ENCODE data around the gene TLE5.

The TLE5 gene

GRCh38 chr19:3008994-3009393 is 53.3 kb downstream of the TLE5 start:
- TF ChIP-seq CTCF (IDR thresholded peaks at IDR 0.05) (no peak), ZFX (IDR thresholded peaks at IDR 0.05; ENCODE audit: borderline replicate concordance) (no peak)
- H3K27ac ChIP-seq, result no peak overlapping the region

GRCh38 chr19:3007975-3008374 is 54.3 kb downstream of the TLE5 start:
- no peak for TF ChIP-seq ZFX (IDR thresholded peaks at IDR 0.05; ENCODE audit: borderline replicate concordance)
- no peak for TF ChIP-seq CTCF (IDR thresholded peaks at IDR 0.05)
- H3K27ac ChIP-seq, result no peak overlapping the region

GRCh38 chr19:3006075-3006767 is 56.1 kb downstream of the TLE5 start:
- TF ChIP-seq ZFX (IDR thresholded peaks at IDR 0.05; ENCODE audit: borderline replicate concordance) (no peak), CTCF (IDR thresholded peaks at IDR 0.05) (no peak)
- no peak overlapping the region for H3K27ac ChIP-seq

GRCh38 chr19:3005345-3005744 is 57.0 kb downstream of the TLE5 start:
- no peak overlapping the region for H3K27ac ChIP-seq
- TF ChIP-seq ZFX (IDR thresholded peaks at IDR 0.05; ENCODE audit: borderline replicate concordance), result no peak
- TF ChIP-seq CTCF (IDR thresholded peaks at IDR 0.05), result no peak

GRCh38 chr19:3004522-3004921 is 57.8 kb downstream of the TLE5 start:
- no peak for TF ChIP-seq CTCF (IDR thresholded peaks at IDR 0.05)
- no peak for TF ChIP-seq ZFX (IDR thresholded peaks at IDR 0.05; ENCODE audit: borderline replicate concordance)
- no peak overlapping the region for H3K27ac ChIP-seq

- TF ChIP-seq CTCF (IDR thresholded peaks at IDR 0.05) (no peak), ZFX (IDR thresholded peaks at IDR 0.05; ENCODE audit: borderline replicate concordance) (no peak)
- no peak overlapping the region for H3K27ac ChIP-seq
These were observed 59.2 kb downstream of the TLE5 start for GRCh38 chr19:3003046-3003445.
